ENCODE data around the gene NDUFV3.

NDUFV3 gene

DNA sequence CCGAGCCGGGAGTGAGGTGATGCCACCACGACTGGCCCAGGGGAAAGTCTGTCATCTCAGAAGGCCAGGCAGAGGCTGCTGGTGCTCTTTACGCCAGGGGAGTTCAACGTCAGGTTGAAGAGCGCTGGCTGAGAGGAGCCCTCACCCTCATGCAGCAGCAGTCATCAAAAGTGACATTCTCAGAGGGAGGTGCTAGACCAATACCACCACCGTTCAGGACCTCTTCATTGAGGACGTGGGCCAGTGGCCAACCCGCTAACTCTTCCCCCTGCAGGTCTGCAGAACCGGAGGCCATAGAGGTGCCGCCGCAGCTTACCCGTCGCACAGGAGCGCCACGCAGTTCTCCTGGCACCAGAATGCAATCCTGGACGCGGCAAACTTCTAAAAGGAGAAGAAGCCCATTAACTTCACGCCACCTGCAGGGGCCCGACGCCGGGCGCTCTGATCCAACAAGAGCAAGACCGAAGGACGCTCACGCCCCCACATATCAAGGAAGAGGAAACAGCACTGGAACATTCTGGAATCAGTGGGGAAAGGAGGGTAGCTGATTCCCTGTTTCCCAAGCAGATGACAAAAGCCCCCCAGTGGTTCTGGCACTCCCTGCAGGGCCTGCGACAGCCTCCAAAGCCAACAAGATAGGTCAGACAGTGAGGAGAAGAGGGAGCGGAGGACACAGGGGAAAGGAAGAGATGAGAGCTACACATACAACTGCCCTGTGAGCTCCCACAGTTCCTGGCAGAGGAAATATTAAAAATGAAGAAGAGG lies 38.7 kb upstream of the NDUFV3 start:
- Histone ChIP-seq H3K36me3 (ENCODE audit: insufficient read depth, low read length) (peaks cover 93% of the 10 kb centered on the region), H3K4me3 (no peak overlapping the region), H3K9ac (ENCODE audit: insufficient read length) (no peak overlapping the region), H3K27ac (no peak overlapping the region), H3K9me3 (ENCODE audit: low read depth, low read length) (no peaks in the 10 kb centered on the region)
- TF ChIP-seq EZH2 (IDR thresholded peaks at IDR 0.05) (no peak), FOXP2 (optimal IDR thresholded peaks at IDR 0.05; ENCODE audit: control extremely low read depth, extremely low read length, insufficient read depth) (no peak), POLR2AphosphoS5 (IDR thresholded peaks at IDR 0.05; ENCODE audit: borderline replicate concordance, low read depth, low read length) (no peak)
- no peak for DNase-seq (ENCODE audit: low read depth, low spot score)

- Histone ChIP-seq H3K27ac (no peak overlapping the region), H3K4me3 (no peak overlapping the region), H3K36me3 (ENCODE audit: insufficient read depth, low read length) (peaks cover 92% of the 10 kb centered on the region), H3K9ac (ENCODE audit: insufficient read length) (no peak overlapping the region), H3K9me3 (ENCODE audit: low read depth, low read length) (no peaks in the 10 kb centered on the region)
- no peak for DNase-seq (ENCODE audit: low read depth, low spot score)
- TF ChIP-seq POLR2AphosphoS5 (IDR thresholded peaks at IDR 0.05; ENCODE audit: borderline replicate concordance, low read depth, low read length) (no peak), FOXP2 (optimal IDR thresholded peaks at IDR 0.05; ENCODE audit: control extremely low read depth, extremely low read length, insufficient read depth) (no peak), EZH2 (IDR thresholded peaks at IDR 0.05) (no peak)
Observed at GRCh38 chr21:42855171-42855936, 37.8 kb upstream of the NDUFV3 start.

- Histone ChIP-seq H3K9ac (ENCODE audit: insufficient read length) (no peak overlapping the region), H3K4me3 (no peak overlapping the region), H3K27ac (no peak overlapping the region), H3K9me3 (ENCODE audit: low read depth, low read length) (no peaks in the 10 kb centered on the region), H3K36me3 (ENCODE audit: insufficient read depth, low read length) (peaks cover 92% of the 10 kb centered on the region)
- TF ChIP-seq EZH2 (IDR thresholded peaks at IDR 0.05) (no peak), FOXP2 (optimal IDR thresholded peaks at IDR 0.05; ENCODE audit: control extremely low read depth, extremely low read length, insufficient read depth) (no peak), POLR2AphosphoS5 (IDR thresholded peaks at IDR 0.05; ENCODE audit: borderline replicate concordance, low read depth, low read length) (no peak)
- no peak for DNase-seq (ENCODE audit: low read depth, low spot score)
Observed at GRCh38 chr21:42855937-42856335, 37.2 kb upstream of the NDUFV3 start.

DNA sequence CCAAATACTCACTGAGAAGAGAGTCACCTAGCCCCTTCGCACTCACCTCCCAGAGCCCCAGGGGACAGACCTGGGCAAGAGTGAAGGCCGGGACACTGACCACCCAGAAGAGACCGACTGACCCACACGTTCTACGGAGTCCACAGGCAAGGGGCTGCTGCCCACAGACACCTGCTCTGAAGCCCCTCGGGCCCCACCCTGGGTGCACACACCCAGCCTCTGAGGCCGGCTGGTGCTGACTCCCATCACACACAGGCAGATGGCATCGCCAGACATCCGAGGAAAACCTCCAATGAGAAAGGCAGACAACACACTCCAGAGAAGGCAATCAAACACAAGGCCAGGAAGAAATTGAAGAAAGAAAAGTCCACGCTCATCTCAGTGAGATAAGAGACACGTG lies 35.9 kb upstream of the NDUFV3 start:
- no peak overlapping the region for H3K4me3 ChIP-seq
- peaks cover 90% of the 10 kb centered on the region for H3K36me3 ChIP-seq (ENCODE audit: insufficient read depth, low read length)
- no peak overlapping the region for H3K27ac ChIP-seq
- no peak for TF ChIP-seq FOXP2 (optimal IDR thresholded peaks at IDR 0.05; ENCODE audit: control extremely low read depth, extremely low read length, insufficient read depth)
- no peak for TF ChIP-seq EZH2 (IDR thresholded peaks at IDR 0.05)
- TF ChIP-seq POLR2AphosphoS5 (IDR thresholded peaks at IDR 0.05; ENCODE audit: borderline replicate concordance, low read depth, low read length) = no peak
- no peak for DNase-seq (ENCODE audit: low read depth, low spot score)
- no peaks in the 10 kb centered on the region for H3K9me3 ChIP-seq (ENCODE audit: low read depth, low read length)
- H3K9ac ChIP-seq (ENCODE audit: insufficient read length) = no peak overlapping the region

DNA sequence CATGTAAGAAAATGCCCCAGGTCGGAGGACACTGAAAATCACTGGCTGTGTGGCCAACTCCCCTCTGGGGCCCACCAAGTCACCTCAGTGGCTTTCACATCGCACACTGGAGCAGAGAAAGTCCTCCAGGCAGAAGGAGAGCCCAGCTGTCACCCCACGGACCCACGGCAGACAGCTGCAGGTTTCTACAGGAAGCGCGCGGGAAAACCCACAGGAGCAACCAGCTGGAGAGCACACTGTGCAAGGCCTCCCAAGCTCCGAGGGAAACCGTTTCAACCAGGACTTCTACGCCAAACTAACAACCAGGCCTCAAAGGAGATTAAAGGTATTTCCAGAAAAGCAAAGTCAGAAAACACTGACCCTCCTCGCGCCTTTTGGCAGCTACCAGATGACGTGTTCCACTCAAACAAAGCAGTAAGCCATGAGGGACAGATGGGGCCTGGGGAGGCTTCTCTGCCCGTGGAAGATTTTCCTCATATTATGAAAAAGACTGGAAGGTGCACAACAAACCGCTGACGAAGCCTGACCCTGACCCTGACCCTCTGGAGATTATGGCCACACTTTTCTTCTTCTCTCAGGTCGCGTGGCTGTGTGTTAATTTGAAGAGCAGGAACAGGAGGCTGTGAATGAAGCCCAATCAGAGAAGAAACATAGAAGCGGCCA lies 34.8 kb upstream of the NDUFV3 start:
- peaks cover 93% of the 10 kb centered on the region for H3K36me3 ChIP-seq (ENCODE audit: insufficient read depth, low read length)
- H3K9ac ChIP-seq (ENCODE audit: insufficient read length) = no peak overlapping the region
- H3K27ac ChIP-seq = no peak overlapping the region
- H3K4me3 ChIP-seq = no peak overlapping the region
- no peak for DNase-seq (ENCODE audit: low read depth, low spot score)
- H3K9me3 ChIP-seq (ENCODE audit: low read depth, low read length) = no peaks in the 10 kb centered on the region
- TF ChIP-seq FOXP2 (optimal IDR thresholded peaks at IDR 0.05; ENCODE audit: control extremely low read depth, extremely low read length, insufficient read depth) (no peak), EZH2 (IDR thresholded peaks at IDR 0.05) (no peak), POLR2AphosphoS5 (IDR thresholded peaks at IDR 0.05; ENCODE audit: borderline replicate concordance, low read depth, low read length) (no peak)

DNA sequence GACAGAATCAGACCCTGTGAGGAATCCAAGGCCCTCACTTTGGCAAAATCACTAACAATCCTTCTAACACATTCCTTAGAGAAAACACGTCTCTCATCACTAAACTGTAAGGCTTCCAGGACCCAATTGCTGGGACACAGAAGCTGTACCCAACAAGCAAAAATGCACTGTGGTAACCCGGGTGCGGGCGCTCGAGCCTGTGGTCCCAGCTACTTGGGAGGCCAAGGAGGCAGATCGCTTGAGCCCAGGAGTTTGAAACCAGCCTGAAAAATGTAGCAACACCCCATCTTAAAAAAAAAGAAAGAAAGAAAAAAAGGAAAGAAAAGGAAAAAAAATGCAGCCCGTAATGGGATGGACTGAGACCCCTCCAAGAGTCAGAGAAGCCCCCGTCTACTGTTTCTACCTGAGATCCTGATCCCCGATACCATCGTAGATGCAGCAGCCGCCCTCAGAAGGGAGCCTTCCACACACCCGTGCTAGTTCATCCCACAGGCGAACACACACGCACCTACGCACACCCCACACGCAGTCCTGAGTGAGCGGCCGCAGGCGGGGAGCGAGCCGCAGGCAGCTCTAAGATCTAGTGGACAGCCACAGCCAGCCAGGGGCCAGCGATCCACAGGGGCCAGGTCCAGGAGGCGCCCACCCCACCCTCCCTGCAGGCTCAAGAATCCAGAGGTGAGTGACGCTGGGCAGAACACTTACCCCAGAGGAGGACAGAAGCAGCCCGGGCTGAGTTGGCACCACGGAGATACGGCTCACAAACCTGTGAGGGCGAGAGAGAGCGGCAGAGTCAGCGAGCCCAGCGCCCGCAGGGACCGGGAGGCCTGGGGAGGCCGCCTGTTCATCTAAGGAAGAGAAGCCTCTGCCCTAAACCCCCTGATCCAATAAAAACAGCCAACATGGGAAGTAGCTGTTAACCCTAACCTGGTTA lies 33.9 kb upstream of the NDUFV3 start:
- Histone ChIP-seq H3K4me3 (no peak overlapping the region), H3K27ac (no peak overlapping the region), H3K36me3 (ENCODE audit: insufficient read depth, low read length) (peaks cover 87% of the 10 kb centered on the region), H3K9ac (ENCODE audit: insufficient read length) (no peak overlapping the region), H3K9me3 (ENCODE audit: low read depth, low read length) (no peaks in the 10 kb centered on the region)
- no peak for DNase-seq (ENCODE audit: low read depth, low spot score)
- TF ChIP-seq POLR2AphosphoS5 (IDR thresholded peaks at IDR 0.05; ENCODE audit: borderline replicate concordance, low read depth, low read length) (no peak), FOXP2 (optimal IDR thresholded peaks at IDR 0.05; ENCODE audit: control extremely low read depth, extremely low read length, insufficient read depth) (no peak), EZH2 (IDR thresholded peaks at IDR 0.05) (no peak)

GRCh38 chr21:42859891-42860230 lies 33.2 kb upstream of the NDUFV3 start:
- H3K36me3 ChIP-seq (ENCODE audit: insufficient read depth, low read length) = peaks cover 85% of the 10 kb centered on the region
- no peak for DNase-seq (ENCODE audit: low read depth, low spot score)
- no peak overlapping the region for H3K27ac ChIP-seq
- TF ChIP-seq FOXP2 (optimal IDR thresholded peaks at IDR 0.05; ENCODE audit: control extremely low read depth, extremely low read length, insufficient read depth) (no peak), POLR2AphosphoS5 (IDR thresholded peaks at IDR 0.05; ENCODE audit: borderline replicate concordance, low read depth, low read length) (no peak), EZH2 (IDR thresholded peaks at IDR 0.05) (no peak)
- H3K9me3 ChIP-seq (ENCODE audit: low read depth, low read length) = no peaks in the 10 kb centered on the region
- H3K4me3 ChIP-seq = no peak overlapping the region
- no peak overlapping the region for H3K9ac ChIP-seq (ENCODE audit: insufficient read length)

All from SK-N-MC (cell line).